HepG2 (cell line): ENCODE data around the gene ADAM10. TPM values are rescaled to one million over a fixed set of nuclear protein-coding genes. Genes with fewer than 3 reads are reported as not detected.

ENCODE experiments used
- ATAC-seq: fragments of 200-7000 bp; cut with Tn5 transposase; 3 replicates; pipeline ENCODE4 v1.9.1; 2020; ENCODE audit warnings: mild to moderate bottlenecking, moderate library complexity
- BruUV-seq: library from RNA; stranded (reverse); fragments of 400-500 nt; replicated peaks from 2 replicates; lab custom pipeline; 2021; lab: Mats Ljungman, UMichigan
- CTCF ChIA-PET: fragments of 300-600 bp; formaldehyde crosslinking; extraction: SDS; loops from one replicate; lab custom pipeline; 2021; ENCODE audit warnings: low total read pairs, inconsistent platforms, low intra/inter-chr PET ratio; lab: Yijun Ruan, JAX
- POLR2A ChIA-PET: fragments of 350-600 bp; sonication (Branson Sonifier 250); formaldehyde crosslinking; loops from one replicate; lab custom pipeline; 2020; ENCODE audit warnings: antibody characterized with exemption, inconsistent platforms; lab: Yijun Ruan, JAX
- DNase-seq: peaks from one replicate; pipeline ENCODE4 v3.0.0-alpha.2; 2015; ENCODE audit warnings: low spot score
- FAIRE-seq: peaks from 3 replicates; lab custom pipeline; 2011; peaks lifted over from hg19 to GRCh38; lab: Jason Lieb, UNC
- H2AFZ ChIP-seq: one replicate; pipeline ENCODE4 v1.6.1; 2011; ENCODE audit warnings: low read length, inconsistent platforms
- H3K27ac ChIP-seq: fragments of 300-600 bp; 3 replicates; pipeline ENCODE4 v1.8.0; 2011; ENCODE audit warnings: mixed run types, mild to moderate bottlenecking, mixed read lengths, low read length, inconsistent platforms; ENCODE audit not compliant: insufficient read depth; ENCODE audit errors: extremely low read length
- H3K27me3 ChIP-seq, 2 experiments: fragments of 200-600 bp in 1 of 2; 2 replicates in 1 of 2; 3 replicates in 1 of 2; pipeline versions ENCODE4 v1.6.0 to v1.8.0; 2011; ENCODE audit warnings: low read length in 2 of 2, mild to moderate bottlenecking in 2 of 2, moderate library complexity in 2 of 2, inconsistent platforms in 1 of 2; ENCODE audit not compliant: insufficient read depth in 2 of 2, control insufficient read depth in 1 of 2
- H3K36me3 ChIP-seq, 2 experiments: fragments of 200-600 bp in 1 of 2; replicated peaks in 1 of 2; 2 replicates in 1 of 2; 3 replicates in 1 of 2; pipeline versions ENCODE4 v1.5.1 to v1.8.0; 2011; ENCODE audit warnings: low read length in 2 of 2, inconsistent platforms in 1 of 2; ENCODE audit not compliant: insufficient read depth in 2 of 2, control insufficient read depth in 1 of 2
- H3K4me1 ChIP-seq: 2 replicates; pipeline ENCODE4 v1.5.1; 2012; ENCODE audit warnings: low read length, inconsistent platforms; ENCODE audit not compliant: insufficient read depth
- H3K4me2 ChIP-seq: 2 replicates; pipeline ENCODE4 v1.6.0; 2011; ENCODE audit warnings: low read depth, low read length, inconsistent platforms
- H3K4me3 ChIP-seq, 3 experiments: fragments of 200-600 bp in 1 of 3; sonication (generic), shearing (Covaris generic) in 1 of 3; replicated peaks in 1 of 3; 2 replicates each; pipeline ENCODE4 v1.5.1; 2011 to 2016; ENCODE audit warnings: low read length in 3 of 3, inconsistent platforms in 2 of 3, low read depth in 2 of 3, mild to moderate bottlenecking in 2 of 3, control low read depth in 1 of 3, mixed read lengths in 1 of 3; ENCODE audit not compliant: insufficient read depth in 1 of 3
- H3K79me2 ChIP-seq: one replicate; pipeline ENCODE4 v1.6.1; 2011; ENCODE audit warnings: low read length, inconsistent platforms; ENCODE audit not compliant: insufficient read depth
- H3K9ac ChIP-seq: 2 replicates; pipeline ENCODE4 v1.6.0; 2011; ENCODE audit warnings: mild to moderate bottlenecking, low read depth, low read length, inconsistent platforms; ENCODE audit not compliant: insufficient read depth
- H3K9me3 ChIP-seq: 2 replicates; pipeline ENCODE4 v1.5.1; 2012; ENCODE audit warnings: mild to moderate bottlenecking, low read length
- H4K20me1 ChIP-seq: 2 replicates; pipeline ENCODE4 v1.6.0; 2011; ENCODE audit warnings: inconsistent platforms, mild to moderate bottlenecking, low read length, moderate library complexity; ENCODE audit not compliant: insufficient read depth
- ATRX ChIP-seq: sonication (generic); formaldehyde crosslinking; IDR thresholded peaks from 2 replicates; pipeline ENCODE4 v1.4.0; 2020; ENCODE audit warnings: missing genetic modification reagents, borderline replicate concordance
- BHLHE40 ChIP-seq: IDR thresholded peaks from 2 replicates; pipeline ENCODE4 v1.6.1; 2011; ENCODE audit warnings: low read length, improper control_type of control experiment
- EP300 ChIP-seq, 3 experiments: sonication (generic) in 1 of 3; formaldehyde crosslinking in 1 of 3; IDR thresholded peaks; 2 replicates each; pipeline versions ENCODE4 v1.5.1 to v1.6.1; 2011 to 2020; ENCODE audit warnings: low read depth in 2 of 3, low read length in 2 of 3, borderline replicate concordance in 1 of 3, improper control_type of control experiment in 1 of 3, mild to moderate bottlenecking in 1 of 3, missing genetic modification reagents in 1 of 3, moderate library complexity in 1 of 3
- FOXK2 ChIP-seq: fragments of 450-650 bp; IDR thresholded peaks from 2 replicates; pipeline ENCODE4 v1.6.1; 2016
- HNRNPL ChIP-seq: fragments of 200-400 bp; formaldehyde crosslinking; IDR thresholded peaks from 2 replicates; pipeline ENCODE4 v1.6.1; 2017; ENCODE audit warnings: mild to moderate bottlenecking, low read depth, low read length
- IRF1 ChIP-seq: sonication (generic); formaldehyde crosslinking; IDR thresholded peaks from 2 replicates; pipeline ENCODE4 v1.4.0; 2020; ENCODE audit warnings: low read depth, mild to moderate bottlenecking, missing genetic modification reagents
- PAXIP1 ChIP-seq: sonication (generic); formaldehyde crosslinking; conservative IDR thresholded peaks from 2 replicates; pipeline ENCODE4 v1.4.0; 2020; ENCODE audit warnings: mild to moderate bottlenecking, missing genetic modification reagents, moderate library complexity
- SAP130 ChIP-seq: IDR thresholded peaks from 2 replicates; pipeline ENCODE4 v1.6.1; 2016; ENCODE audit warnings: low read depth
- SOX5 ChIP-seq: IDR thresholded peaks from 2 replicates; pipeline ENCODE4 v1.6.1; 2016; ENCODE audit warnings: borderline replicate concordance
- TCF7 ChIP-seq: sonication (generic); IDR thresholded peaks from 2 replicates; pipeline ENCODE4 v1.6.1; 2016; ENCODE audit warnings: antibody characterized with exemption, low read depth
- TEAD3 ChIP-seq: optimal IDR thresholded peaks from 2 replicates; pipeline ENCODE3; 2016; ENCODE audit warnings: borderline replicate concordance
- ZFY ChIP-seq: sonication (generic); formaldehyde crosslinking; IDR thresholded peaks from 2 replicates; pipeline ENCODE4 v1.4.0; 2020; ENCODE audit warnings: missing genetic modification reagents
- ZKSCAN5 ChIP-seq: sonication (generic); formaldehyde crosslinking; IDR thresholded peaks from 2 replicates; pipeline ENCODE4 v1.5.1; 2020; ENCODE audit warnings: mild to moderate bottlenecking, missing genetic modification reagents
- ZNF580 ChIP-seq: IDR thresholded peaks from 2 replicates; pipeline ENCODE4 v1.6.1; 2016; ENCODE audit warnings: low read depth, borderline replicate concordance
- ZNF772 ChIP-seq: sonication (generic); formaldehyde crosslinking; IDR thresholded peaks from 2 replicates; pipeline ENCODE4 v1.5.0; 2020; ENCODE audit warnings: mild to moderate bottlenecking, missing genetic modification reagents
- ZNF841 ChIP-seq: sonication (generic); formaldehyde crosslinking; IDR thresholded peaks from 2 replicates; pipeline ENCODE4 v1.8.1; 2023; ENCODE audit warnings: missing genetic modification reagents, borderline replicate concordance
- ZNF878 ChIP-seq: sonication (generic); formaldehyde crosslinking; IDR thresholded peaks from 2 replicates; pipeline ENCODE4 v1.8.1; 2023; ENCODE audit warnings: mild to moderate bottlenecking, missing genetic modification reagents, moderate library complexity
- WGBS: methylation state at CpG from one replicate; pipeline ENCODE4 v1.1.6; 2017; ENCODE audit warnings: low lambda C conversion rate; 5-methylcytosine and 5-hydroxymethylcytosine counted together
- in situ Hi-C: cut with HindIII; loops from 2 replicates; pipeline ENCODE4 v1.10.0; 2017; ENCODE audit warnings: low pct_unique_long_range_greater_than_20kb; ENCODE audit not compliant: extremely low pct_ligation_motif_present
- intact Hi-C: fragments of 100-400 bp; cut with micrococcal nuclease; formaldehyde crosslinking; loops from one replicate; pipeline ENCODE4 v1.10.0; 2022; ENCODE audit not compliant: unreplicated experiment
- polyA plus RNA-seq, 8 experiments: library from polyadenylated mRNA; depleted of rRNA in 3 of 8; stranded (reverse) in 7 of 8; unstranded in 1 of 8; fragments of >200 nt; fragmentation: Illumina TruSeq in 4 of 8; extraction: Trizol in 4 of 8; gene quantifications; 2 replicates each; pipeline versions ENCODE4 v1.2.1 to v1.2.3, GENCODE V29; 2011 to 2016; ENCODE audit warnings: low read depth in 4 of 8, missing spikeins in 1 of 8, mixed read lengths in 1 of 8; ENCODE audit not compliant: insufficient read depth in 1 of 8
- total RNA-seq, 5 experiments: library from RNA; depleted of rRNA; stranded (reverse); fragments of >200 nt; fragmentation: Illumina TruSeq; extraction: Trizol; gene quantifications; 2 replicates each; pipeline ENCODE4 v1.2.3, GENCODE V29; 2016; ENCODE audit warnings: low read depth in 1 of 5

Gene ADAM10
- total and polyA plus RNA-seq, 2 of the 13 experiments (the other 11 are each of a cell fraction or from before 2014, with no cell fraction given) = 92.7 to 125 TPM

- peak overlapping the region; percentile 39 for H3K27ac ChIP-seq
- no peaks in the 10 kb centered on the region for H4K20me1 ChIP-seq
- no peak overlapping the region for H2AFZ ChIP-seq
- no peaks in the 10 kb centered on the region for H3K9me3 ChIP-seq
- in situ Hi-C loops = no loop called here
- peaks cover 1 to 13% of the 10 kb centered on the region in 2 experiments; a peak in 3 of 5 replicates for H3K36me3 ChIP-seq
- no peaks in the 10 kb centered on the region for H3K27me3 ChIP-seq
- CTCF ChIA-PET = no interaction called here
- peaks cover 18% of the 10 kb centered on the region for H3K4me1 ChIP-seq
- peak overlapping the region; percentile 14; the same call in 1 of the 2 replicates for H3K4me2 ChIP-seq
- no peak overlapping the region for H3K4me3 ChIP-seq
- ATAC-seq = peak; percentile 73
- intact Hi-C loops = no loop called here
- 42% methylated on average over 6 of the region's 6 CpGs for WGBS
- POLR2A ChIA-PET = interaction anchor here (1.7 kb wide), 1 partner anchor 23 kb away, joined by 15 read pairs; the partner anchor contains the start of gene MINDY2
- FAIRE-seq = peak; percentile 46
- no TSS peak for BruUV-seq
- peaks cover 7% of the 10 kb centered on the region for H3K79me2 ChIP-seq
- no peak overlapping the region for H3K9ac ChIP-seq
- DNase-seq = peak; percentile 73
- TF ChIP-seq FOXK2 (no peak), ATRX (CRISPR knock-in tag) (no peak), SAP130 (CRISPR knock-in tag) (no peak), ZNF841 (CRISPR knock-in tag) (no peak), IRF1 (CRISPR knock-in tag) (no peak), TCF7 (no peak), HNRNPL (no peak), SOX5 (CRISPR knock-in tag) (peak; percentile 63; the same call in 1 of the 2 replicates), ZKSCAN5 (CRISPR knock-in tag) (no peak), ZFY (CRISPR knock-in tag) (no peak), EP300 (IDR thresholded peaks at IDR 0.05; ENCODE audit: low read depth in 2 of 2, low read length in 2 of 2) (no peak), EP300 (CRISPR knock-in tag; IDR thresholded peaks at IDR 0.05; ENCODE audit: borderline replicate concordance) (no peak), PAXIP1 (no peak), TEAD3 (peak; percentile 75), BHLHE40 (peak; percentile 63), ZNF580 (CRISPR knock-in tag) (no peak), ZNF878 (CRISPR knock-in tag) (no peak), ZNF772 (CRISPR knock-in tag) (no peak)
These were observed 44.4 kb upstream of the ADAM10 start for GRCh38 chr15:58793862-58794261.
